ENCODE results near the gene PDIA5.

Gene PDIA5

GRCh38 chr3:123093696-123094095 is 26.9 kb downstream of the PDIA5 start:
- no peak for TF ChIP-seq CTCF (IDR thresholded peaks at IDR 0.05; ENCODE audit: low read depth, low read length)
- H3K4me3 ChIP-seq (ENCODE audit: low read depth, low read length): no peak overlapping the region
- DNase-seq (ENCODE audit: low read depth, low spot score): no peak
- in situ Hi-C loops (cut with HindIII; ENCODE audit: low sequenced_read_pairs): no loop called here

- no peak for DNase-seq (ENCODE audit: low read depth, low spot score)
- no peak overlapping the region for H3K4me3 ChIP-seq (ENCODE audit: low read depth, low read length)
- in situ Hi-C loops (cut with HindIII; ENCODE audit: low sequenced_read_pairs): no loop called here
- TF ChIP-seq CTCF (IDR thresholded peaks at IDR 0.05; ENCODE audit: low read depth, low read length): no peak
These were observed 27.9 kb downstream of the PDIA5 start for GRCh38 chr3:123094516-123095313.

GRCh38 chr3:123096126-123096525 is 29.3 kb downstream of the PDIA5 start:
- H3K4me3 ChIP-seq (ENCODE audit: low read depth, low read length): no peak overlapping the region
- in situ Hi-C loops (cut with HindIII; ENCODE audit: low sequenced_read_pairs): no loop called here
- DNase-seq (ENCODE audit: low read depth, low spot score): no peak
- TF ChIP-seq CTCF (IDR thresholded peaks at IDR 0.05; ENCODE audit: low read depth, low read length): no peak

GRCh38 chr3:123096731-123097130 is 29.9 kb downstream of the PDIA5 start:
- DNase-seq (ENCODE audit: low read depth, low spot score): peak; percentile 44
- in situ Hi-C loops (cut with HindIII; ENCODE audit: low sequenced_read_pairs): no loop called here
- H3K4me3 ChIP-seq (ENCODE audit: low read depth, low read length): no peak overlapping the region
- TF ChIP-seq CTCF (IDR thresholded peaks at IDR 0.05; ENCODE audit: low read depth, low read length): no peak

GRCh38 chr3:123098426-123099330 is 31.9 kb downstream of the PDIA5 start:
- no peak overlapping the region for H3K4me3 ChIP-seq (ENCODE audit: low read depth, low read length)
- TF ChIP-seq CTCF (IDR thresholded peaks at IDR 0.05; ENCODE audit: low read depth, low read length): no peak
- DNase-seq (ENCODE audit: low read depth, low spot score): no peak
- in situ Hi-C loops (cut with HindIII; ENCODE audit: low sequenced_read_pairs): no loop called here

- no peak for TF ChIP-seq CTCF (IDR thresholded peaks at IDR 0.05; ENCODE audit: low read depth, low read length)
- no peak overlapping the region for H3K4me3 ChIP-seq (ENCODE audit: low read depth, low read length)
- in situ Hi-C loops (cut with HindIII; ENCODE audit: low sequenced_read_pairs): no loop called here
- DNase-seq (ENCODE audit: low read depth, low spot score): no peak
These were observed 32.7 kb downstream of the PDIA5 start for GRCh38 chr3:123099331-123100192.

Measured in astrocyte of the spinal cord (primary cell).